ENCODE data around the gene DHRS12. TPM values are rescaled to one million over a fixed set of nuclear protein-coding genes. Genes with fewer than 3 reads are reported as not detected.

DHRS12 gene
- 3.2 to 5.7 TPM (median 4.3 TPM) in 5 replicates for total RNA-seq (2022; extraction: Qiagen RNA extraction; ENCODE audit: low read depth)

GRCh38 chr13:51803422-51804294, at the start of gene DHRS12:
DHRS12 (minus strand) TSS chr13:51804163; CDS start chr13:51799659, 4,504 bp downstream.

GRCh38 chr13:51844862-51845573, 41.1 kb upstream of the DHRS12 start, which contains the start of gene TMEM272:
TMEM272 (minus strand) TSS chr13:51845177; CDS start chr13:51838530, 6,647 bp downstream.

Other genes starting within 250 kb of the DHRS12 start
- 1.8 to 4.4 TPM (median 2.8 TPM) in 5 replicates for gene WDFY2, start 219.7 kb downstream of the DHRS12 start, total RNA-seq (2022; extraction: Qiagen RNA extraction; ENCODE audit: low read depth)
- 0.01 TPM in 1 of 5 replicates, not detected in the others for gene TMEM272, start 41.0 kb upstream of the DHRS12 start, total RNA-seq (2022; extraction: Qiagen RNA extraction; ENCODE audit: low read depth)
- gene CCDC70, start 57.8 kb upstream of the DHRS12 start, total RNA-seq (2022; extraction: Qiagen RNA extraction; ENCODE audit: low read depth) = 0.05 to 0.15 TPM in 2 of 5 replicates, not detected in the others
- gene ATP7B, start 207.3 kb upstream of the DHRS12 start, total RNA-seq (2022; extraction: Qiagen RNA extraction; ENCODE audit: low read depth) = 1.6 to 2.6 TPM (median 2.5 TPM) in 5 replicates
- gene ALG11, start 208.2 kb upstream of the DHRS12 start, total RNA-seq (2022; extraction: Qiagen RNA extraction; ENCODE audit: low read depth) = 7.8 to 11.9 TPM (median 8.4 TPM) in 5 replicates
- 5.9 to 8.5 TPM (median 7.4 TPM) in 5 replicates for gene UTP14C, start 220.5 kb upstream of the DHRS12 start, total RNA-seq (2022; extraction: Qiagen RNA extraction; ENCODE audit: low read depth)